WTC11 (cell line): Measurements from ENCODE around the gene IFNGR1. TPM values are rescaled to one million over a fixed set of nuclear protein-coding genes. Genes with fewer than 3 reads are reported as not detected.

Experiments used
- ATAC-seq: fragments of 200-7000 bp; cut with Tn5 transposase; 2 replicates; pipeline ENCODE4 v1.10.0; 2021; ENCODE audit warnings: mild to moderate bottlenecking, moderate library complexity
- CTCF ChIA-PET: fragments of 300-600 bp; sonication (Branson Sonifier 250); formaldehyde crosslinking; loops from one replicate; lab custom pipeline; 2021; ENCODE audit warnings: antibody characterized with exemption; lab: Charles Lee
- POLR2A ChIA-PET: fragments of 350-600 bp; sonication (Branson Sonifier 250); formaldehyde crosslinking; loops from one replicate; lab custom pipeline; 2021; ENCODE audit warnings: antibody characterized with exemption; lab: Charles Lee
- DNase-seq: peaks from one replicate; pipeline ENCODE4 v3.0.0; 2021; ENCODE audit warnings: low spot score
- H3K27ac Mint-ChIP-seq: 2 replicates; pipeline ENCODE4 v1.8.0; 2021; ENCODE audit warnings: mixed read lengths
- H3K27me3 Mint-ChIP-seq: 2 replicates; pipeline ENCODE4 v1.8.0; 2021; ENCODE audit warnings: low read depth, mild to moderate bottlenecking, moderate library complexity, mixed read lengths
- H3K36me3 Mint-ChIP-seq: 2 replicates; pipeline ENCODE4 v1.8.0; 2021; ENCODE audit warnings: mixed read lengths
- H3K4me1 Mint-ChIP-seq: 2 replicates; pipeline ENCODE4 v1.8.0; 2022; ENCODE audit warnings: mixed read lengths
- H3K4me3 Mint-ChIP-seq: 2 replicates; pipeline ENCODE4 v1.8.0; 2021; ENCODE audit warnings: mild to moderate bottlenecking, moderate library complexity, mixed read lengths
- H3K9me3 Mint-ChIP-seq: 2 replicates; pipeline ENCODE4 v1.8.0; 2021; ENCODE audit warnings: mixed read lengths
- ATF1 ChIP-seq: sonication (generic); formaldehyde crosslinking; IDR thresholded peaks from 2 replicates; pipeline ENCODE4 v1.8.1; 2023; ENCODE audit warnings: mild to moderate bottlenecking, moderate library complexity, missing genetic modification reagents
- CBFB ChIP-seq: sonication (generic); formaldehyde crosslinking; IDR thresholded peaks from 2 replicates; pipeline ENCODE4 v1.8.1; 2022; ENCODE audit warnings: mild to moderate bottlenecking, low read depth, missing genetic modification reagents
- CREB1 ChIP-seq: sonication (generic); formaldehyde crosslinking; IDR thresholded peaks from 2 replicates; pipeline ENCODE4 v1.8.0; 2023; ENCODE audit warnings: mild to moderate bottlenecking, missing genetic modification reagents
- E2F5 ChIP-seq: sonication (generic); formaldehyde crosslinking; IDR thresholded peaks from 2 replicates; pipeline ENCODE4 v1.8.1; 2022; ENCODE audit warnings: mild to moderate bottlenecking, moderate library complexity, missing genetic modification reagents
- ERG ChIP-seq: fragments of 250-450 bp; sonication (Bioruptor Pico); IDR thresholded peaks from 2 replicates; pipeline ENCODE4 v1.8.0; 2021; ENCODE audit warnings: mild to moderate bottlenecking
- FOXJ3 ChIP-seq: sonication (generic); formaldehyde crosslinking; IDR thresholded peaks from 2 replicates; pipeline ENCODE4 v1.9.0; 2021; ENCODE audit warnings: missing genetic modification reagents, mild to moderate bottlenecking, borderline replicate concordance
- FOXK1 ChIP-seq: sonication (generic); formaldehyde crosslinking; IDR thresholded peaks from 2 replicates; pipeline ENCODE4 v1.8.0; 2022; ENCODE audit warnings: mild to moderate bottlenecking, moderate library complexity, missing genetic modification reagents
- FOXP1 ChIP-seq: sonication (generic); formaldehyde crosslinking; IDR thresholded peaks from 2 replicates; pipeline ENCODE4 v1.8.0; 2022; ENCODE audit warnings: missing genetic modification reagents, mild to moderate bottlenecking, moderate library complexity, borderline replicate concordance
- IRF1 ChIP-seq: sonication (generic); formaldehyde crosslinking; IDR thresholded peaks from 2 replicates; pipeline ENCODE4 v1.8.0; 2023; ENCODE audit warnings: missing genetic modification reagents
- MLX ChIP-seq: sonication (generic); formaldehyde crosslinking; IDR thresholded peaks from 2 replicates; pipeline ENCODE4 v1.8.1; 2023; ENCODE audit warnings: mild to moderate bottlenecking, missing genetic modification reagents, moderate library complexity
- OVOL2 ChIP-seq: fragments of 250-450 bp; sonication (Bioruptor Pico); IDR thresholded peaks from 2 replicates; pipeline ENCODE4 v1.9.0; 2021; ENCODE audit warnings: mild to moderate bottlenecking, borderline replicate concordance
- RELA ChIP-seq: sonication (generic); formaldehyde crosslinking; IDR thresholded peaks from 2 replicates; pipeline ENCODE4 v1.8.1; 2022; ENCODE audit warnings: missing genetic modification reagents, mild to moderate bottlenecking, borderline replicate concordance
- SMAD4 ChIP-seq: sonication (generic); formaldehyde crosslinking; IDR thresholded peaks from 2 replicates; pipeline ENCODE4 v1.8.0; 2022; ENCODE audit warnings: mild to moderate bottlenecking, missing genetic modification reagents
- TCF7 ChIP-seq: sonication (generic); formaldehyde crosslinking; IDR thresholded peaks from 2 replicates; pipeline ENCODE4 v1.8.0; 2022; ENCODE audit warnings: mild to moderate bottlenecking, low read depth, missing genetic modification reagents, moderate library complexity
- TEAD1 ChIP-seq: sonication (generic); formaldehyde crosslinking; IDR thresholded peaks from 2 replicates; pipeline ENCODE4 v1.8.0; 2022; ENCODE audit warnings: mild to moderate bottlenecking, missing genetic modification reagents
- USF2 ChIP-seq: sonication (generic); formaldehyde crosslinking; IDR thresholded peaks from 2 replicates; pipeline ENCODE4 v1.8.1; 2023; ENCODE audit warnings: mild to moderate bottlenecking, missing genetic modification reagents, moderate library complexity
- ZMAT4 ChIP-seq: fragments of 250-450 bp; sonication (Bioruptor Pico); IDR thresholded peaks from 2 replicates; pipeline ENCODE4 v1.9.0; 2021; ENCODE audit warnings: mild to moderate bottlenecking
- ZNF281 ChIP-seq: sonication (generic); formaldehyde crosslinking; IDR thresholded peaks from 2 replicates; pipeline ENCODE4 v1.8.0; 2023; ENCODE audit warnings: mild to moderate bottlenecking, missing genetic modification reagents
- ZNF317 ChIP-seq: sonication (generic); formaldehyde crosslinking; IDR thresholded peaks from 2 replicates; pipeline ENCODE4 v1.8.1; 2023; ENCODE audit warnings: low read depth, mild to moderate bottlenecking, moderate library complexity, missing genetic modification reagents, borderline replicate concordance
- ZNF423 ChIP-seq: fragments of 250-450 bp; sonication (Bioruptor Pico); IDR thresholded peaks from 2 replicates; pipeline ENCODE4 v2.1.2; 2022; ENCODE audit warnings: mild to moderate bottlenecking, moderate library complexity
- total RNA-seq: library from RNA; stranded (reverse); gene quantifications from 3 replicates; pipeline ENCODE4 v1.2.3, GENCODE V29; 2021

Gene IFNGR1
- total RNA-seq, 1 experiment from 2014 or later: 17.6 TPM

- H3K27me3 Mint-ChIP-seq: no peaks in the 10 kb centered on the region
- H3K9me3 Mint-ChIP-seq: no peaks in the 10 kb centered on the region
- H3K27ac Mint-ChIP-seq: no peak overlapping the region
- H3K36me3 Mint-ChIP-seq: no peaks in the 10 kb centered on the region
- ATAC-seq: no peak
- TF ChIP-seq OVOL2 (no peak), FOXK1 (CRISPR knock-in tag) (no peak)
- no peak for DNase-seq
- no peaks in the 10 kb centered on the region for H3K4me1 Mint-ChIP-seq
- no peak overlapping the region for H3K4me3 Mint-ChIP-seq
- ChIA-PET CTCF (interaction anchor here (1.5 to 3.5 kb wide), 2 partner anchors 45 to 46 kb away, joined by 6 to 53 read pairs; no protein-coding TSS in a partner anchor), POLR2A (no interaction called here)
These were observed 49.7 kb upstream of the IFNGR1 start for GRCh38 chr6:137268911-137269310.

GRCh38 chr6:137266309-137266586 is 47.1 kb upstream of the IFNGR1 start:
- TF ChIP-seq ATF1 (CRISPR knock-in tag): no peak
- no peak for TF ChIP-seq ZNF281 (CRISPR knock-in tag)
- no peak for TF ChIP-seq TCF7 (CRISPR knock-in tag)
- no peak for TF ChIP-seq SMAD4
- TF ChIP-seq CREB1 (CRISPR knock-in tag): no peak
- TF ChIP-seq RELA (CRISPR knock-in tag): no peak
- TF ChIP-seq ZNF423 (CRISPR knock-in tag): no peak
- TF ChIP-seq IRF1 (CRISPR knock-in tag): no peak
- TF ChIP-seq ZMAT4 (CRISPR knock-in tag): no peak
- TF ChIP-seq ZNF317 (CRISPR knock-in tag): no peak
- no peak for TF ChIP-seq ERG (CRISPR knock-in tag)
- TF ChIP-seq USF2: no peak
- no peak for TF ChIP-seq FOXJ3 (CRISPR knock-in tag)
- TF ChIP-seq E2F5: no peak
- TF ChIP-seq MLX (CRISPR knock-in tag): no peak
- TF ChIP-seq TEAD1 (CRISPR knock-in tag): no peak
- TF ChIP-seq CBFB: no peak
- TF ChIP-seq FOXP1: no peak
- H3K27me3 Mint-ChIP-seq: no peaks in the 10 kb centered on the region
- CTCF ChIA-PET: no interaction called here
- ATAC-seq: no peak
- H3K4me3 Mint-ChIP-seq: no peak overlapping the region
- POLR2A ChIA-PET: no interaction called here
- H3K27ac Mint-ChIP-seq: no peak overlapping the region
- no peaks in the 10 kb centered on the region for H3K9me3 Mint-ChIP-seq
- H3K36me3 Mint-ChIP-seq: no peaks in the 10 kb centered on the region
- H3K4me1 Mint-ChIP-seq: no peaks in the 10 kb centered on the region
- no peak for DNase-seq
